Ovary (tissue), 9 donors: ENCODE measurements around the gene PRF1. TPM values are rescaled to one million over a fixed set of nuclear protein-coding genes. Genes with fewer than 3 reads are reported as not detected.

Experiments used
- DNase-seq, 5 donors: peaks; one replicate each; pipeline ENCODE4 v3.0.0-alpha.2; 2019 to 2020
- H3K27ac ChIP-seq, 2 donors: fragments of 200-600 bp; one replicate each; pipeline versions ENCODE4 v1.5.1 to v1.8.0; 2019 to 2022
- H3K27me3 ChIP-seq: fragments of 200-600 bp; one replicate; pipeline ENCODE4 v1.8.0; 2022
- H3K36me3 ChIP-seq: fragments of 200-600 bp; sonication (generic); one replicate; pipeline ENCODE4 v1.5.1; 2019
- H3K4me1 ChIP-seq: one replicate; pipeline ENCODE4 v1.8.1; 2013; ENCODE audit warnings: mild to moderate bottlenecking, moderate library complexity; ENCODE audit not compliant: insufficient read depth
- H3K4me3 ChIP-seq: fragments of 200-600 bp; sonication (generic); one replicate; pipeline ENCODE4 v1.5.1; 2017
- H3K9me3 ChIP-seq, 2 donors: fragments of 200-600 bp in 1 of 2; sonication (generic) in 1 of 2; one replicate each; pipeline versions ENCODE4 v1.5.1 to v1.8.1; 2013 to 2019; ENCODE audit warnings: mild to moderate bottlenecking in 1 of 2, moderate library complexity in 1 of 2
- CTCF ChIP-seq, 3 donors: fragments of 450-650 bp in 2 of 3; fragments of 200-600 bp in 1 of 3; IDR thresholded peaks; one replicate each; pipeline versions ENCODE4 v1.5.1 to v1.8.0; 2016 to 2022; ENCODE audit warnings: antibody characterized with exemption in 3 of 3, mild to moderate bottlenecking in 1 of 3
- EP300 ChIP-seq: sonication (generic); formaldehyde crosslinking; IDR thresholded peaks from one replicate; pipeline ENCODE4 v1.6.1; 2017; ENCODE audit warnings: antibody characterized with exemption
- POLR2A ChIP-seq: fragments of 450-650 bp; IDR thresholded peaks from one replicate; pipeline ENCODE4 v1.6.1; 2017; ENCODE audit warnings: antibody characterized with exemption, mild to moderate bottlenecking, moderate library complexity
- WGBS, 3 donors: extraction: QIAGEN DNeasy Blood & Tissue Kit in 1 of 3; methylation state at CpG; one replicate each; pipeline versions ENCODE4 v1.1.5 to v1.1.7; 2013 to 2017; 5-methylcytosine and 5-hydroxymethylcytosine counted together
- intact Hi-C, 4 donors: fragments of 100-400 bp; cut with DNase I; formaldehyde crosslinking; loops; one replicate each; pipeline versions ENCODE4 v1.11.0 to v1.15.1; 2022 to 2023
- polyA plus RNA-seq, 2 donors: library from polyadenylated mRNA; stranded (reverse); fragments of 200-250 nt in 1 of 2; fragments of 350-450 nt in 1 of 2; fragmentation: Illumina TruSeq in 1 of 2; extraction: RNeasy Lipid Tissue Mini Kit (QIAGEN cat#74804) in 1 of 2; gene quantifications; one replicate each; pipeline ENCODE4 v1.2.3, GENCODE V29; 2013 to 2014
- total RNA-seq, 7 donors: library from RNA; depleted of rRNA in 2 of 7; stranded (reverse); fragments of >200 nt in 2 of 7; fragmentation: NEBNext Ultra II Directional in 3 of 7; extraction: Animal tissue kit (Norgen Biotek cat#: 25700) in 3 of 7; gene quantifications; one replicate each; pipeline versions ENCODE4 v1.1.0 to v1.2.4, GENCODE V29; 2016 to 2023
- donor health status: DM: no; HTN: no; CAD: no; lungs with moderate emphysema.
- donor health status: DM: no; HTN: no; CAD: no.
- donor health status: Bipolar disorder and iron deficiency.
- donor health status: DM: yes; HTN: yes; CAD: no.
- donor health status: DM: no; HTN: no; CAD: no.
- donor health status: DM: yes; HTN: yes; CAD: no.

The PRF1 gene
- total and polyA plus RNA-seq, 9 donors, result 0.58 to 5.1 (median 1.3) TPM

- Histone ChIP-seq H3K4me1 (no peaks in the 10 kb centered on the region), H3K4me3 (no peak overlapping the region), H3K9me3 (peaks cover 0 to 4% of the 10 kb centered on the region in 2 donors), H3K36me3 (no peaks in the 10 kb centered on the region), H3K27me3 (no peaks in the 10 kb centered on the region), H3K27ac (no peak overlapping the region)
- 76 to 96% (median 91%) methylated on average over 3 of the region's 3 CpGs for WGBS, 3 donors
- TF ChIP-seq EP300 (no peak), POLR2A (no peak), CTCF (IDR thresholded peaks at IDR 0.05) (no peak)
- DNase-seq, result no peak
- intact Hi-C loops, result no loop called here
Measured at GRCh38 chr10:70622541-70622940, 20.0 kb upstream of the PRF1 start.

GRCh38 chr10:70621503-70622078 is 19.1 kb upstream of the PRF1 start:
- Histone ChIP-seq H3K9me3 (peaks cover 0 to 4% of the 10 kb centered on the region in 2 donors), H3K4me3 (no peak overlapping the region), H3K27ac (no peak overlapping the region), H3K36me3 (no peaks in the 10 kb centered on the region), H3K4me1 (no peaks in the 10 kb centered on the region), H3K27me3 (no peaks in the 10 kb centered on the region)
- TF ChIP-seq EP300, result no peak
- TF ChIP-seq POLR2A, result no peak
- no peak for TF ChIP-seq CTCF (IDR thresholded peaks at IDR 0.05)
- intact Hi-C loops, result no loop called here
- no peak for DNase-seq
- WGBS, 3 donors, result 82 to 89% (median 85%) methylated on average over 4 of the region's 4 CpGs

DNA sequence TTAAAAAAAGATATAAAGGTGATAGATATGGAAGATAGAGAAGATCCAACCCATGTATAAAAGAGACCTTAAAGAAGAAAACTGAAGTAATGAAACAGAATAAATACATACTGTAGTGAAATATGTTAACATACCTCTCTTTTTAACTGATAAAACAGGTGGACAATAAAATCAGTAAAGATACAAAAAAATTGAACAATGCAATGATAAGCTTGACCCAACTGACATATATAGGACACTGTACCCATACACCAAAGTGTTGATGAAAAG is 17.4 kb upstream of the PRF1 start:
- H3K27ac ChIP-seq, result no peak overlapping the region
- H3K4me3 ChIP-seq, result no peak overlapping the region
- no peaks in the 10 kb centered on the region for H3K4me1 ChIP-seq
- no peaks in the 10 kb centered on the region for H3K36me3 ChIP-seq
- H3K9me3 ChIP-seq, result peaks cover 0 to 4% of the 10 kb centered on the region in 2 donors
- intact Hi-C loops, result no loop called here
- no peak for DNase-seq
- TF ChIP-seq POLR2A (no peak), EP300 (no peak), CTCF (IDR thresholded peaks at IDR 0.05) (no peak)
- no peaks in the 10 kb centered on the region for H3K27me3 ChIP-seq

- Histone ChIP-seq H3K27me3 (no peaks in the 10 kb centered on the region), H3K27ac (no peak overlapping the region), H3K36me3 (no peaks in the 10 kb centered on the region), H3K4me1 (no peaks in the 10 kb centered on the region), H3K4me3 (no peak overlapping the region), H3K9me3 (peaks cover 0 to 4% of the 10 kb centered on the region in 2 donors)
- no peak for TF ChIP-seq EP300
- no peak for TF ChIP-seq CTCF (IDR thresholded peaks at IDR 0.05)
- no peak for TF ChIP-seq POLR2A
- intact Hi-C loops, result no loop called here
- WGBS, 3 donors, result 63 to 68% (median 63%) methylated on average over 4 of the region's 4 CpGs
- DNase-seq, result no peak
Measured at GRCh38 chr10:70619271-70620019, 16.9 kb upstream of the PRF1 start.
